ENCODE results near the gene ATXN10.

DNA sequence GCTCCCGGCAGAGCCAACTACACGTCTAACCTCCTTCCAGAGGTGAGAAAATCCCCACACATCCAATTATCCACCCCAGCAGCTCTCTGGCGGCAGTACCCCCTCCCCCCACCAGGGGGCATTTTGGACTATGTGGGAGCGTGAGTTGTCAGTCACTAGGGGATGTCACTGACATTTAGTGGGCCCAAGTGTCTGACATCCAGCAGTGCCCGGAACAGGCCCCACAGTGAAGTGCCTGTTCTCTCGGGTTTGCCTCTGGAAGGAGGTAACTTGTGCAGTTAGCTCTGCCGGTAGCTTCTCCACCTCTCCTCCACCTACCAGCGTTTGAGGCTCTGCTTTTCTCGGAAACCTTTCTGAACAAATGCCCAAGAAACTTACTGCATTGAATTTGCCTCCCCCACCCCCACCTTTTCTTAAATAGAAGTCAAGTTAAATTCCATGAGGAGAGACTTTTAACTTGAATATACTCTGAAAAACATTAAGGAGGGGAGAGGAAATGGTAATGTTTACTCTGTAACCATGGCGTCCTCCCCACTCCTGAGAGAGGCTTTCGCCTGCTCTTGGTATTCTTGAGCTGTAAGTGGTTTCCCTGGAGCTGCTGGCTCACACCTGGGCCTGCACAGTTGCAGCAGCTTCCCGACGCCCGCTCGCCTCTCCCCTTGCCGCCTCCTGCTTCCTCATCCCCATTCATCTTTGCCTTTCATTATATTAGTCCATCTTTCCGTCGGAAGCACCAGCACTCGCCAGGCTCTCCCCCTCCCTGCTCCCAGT lies 192.5 kb downstream of the ATXN10 start:
- TF ChIP-seq CTCF (IDR thresholded peaks at IDR 0.05) (peak; percentile 99), EZH2 (IDR thresholded peaks at IDR 0.05; ENCODE audit: borderline replicate concordance, insufficient read depth, low read depth, low read length, poor library complexity, severe bottlenecking) (no peak)
